Occipital lobe (tissue), 2 donors: ENCODE measurements around the gene SLC41A1. TPM values are rescaled to one million over a fixed set of nuclear protein-coding genes. Genes with fewer than 3 reads are reported as not detected.

Experiments used
- DNase-seq: peaks from one replicate; lab custom pipeline; 2025; lab: John Stamatoyannopoulos, UW
- total RNA-seq: library from RNA; depleted of rRNA; stranded (reverse); fragments of >200 nt; gene quantifications from one replicate; pipeline ENCODE4 v1.2.3, GENCODE V29; 2014

Gene SLC41A1
- total RNA-seq, 1 donor from 2014 or later, result 11.2 TPM

DNA sequence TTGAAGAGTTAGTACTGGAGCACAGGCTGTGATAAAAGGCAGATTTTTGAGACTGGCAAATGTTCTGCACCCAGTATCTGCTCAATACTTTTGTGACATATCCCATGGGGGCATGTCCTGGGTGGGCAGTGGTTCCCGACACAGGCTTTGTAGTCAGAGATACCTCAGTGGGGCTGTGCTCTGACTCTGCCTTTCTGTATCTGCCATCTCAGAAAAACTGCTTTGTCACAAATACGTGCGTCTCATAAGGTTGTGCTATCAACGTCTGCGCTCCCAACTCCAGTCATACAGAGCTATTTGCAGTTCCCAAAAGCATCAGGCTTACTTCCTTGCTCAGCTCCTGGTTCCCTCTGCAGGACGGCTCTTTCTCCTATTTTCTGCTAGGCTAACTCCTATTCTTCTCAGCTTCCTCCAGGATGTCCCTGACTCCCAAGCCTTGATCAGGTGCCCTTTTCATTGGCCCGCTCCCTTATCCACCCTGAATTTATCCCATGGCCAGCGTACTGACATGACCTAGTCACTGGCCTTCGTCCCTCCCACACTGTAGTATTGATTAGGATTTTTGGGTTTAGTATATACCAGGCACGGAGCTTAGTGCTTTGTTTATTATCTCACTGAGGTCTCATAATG, 25.6 kb downstream of the SLC41A1 start:
- no peak for DNase-seq

DNA sequence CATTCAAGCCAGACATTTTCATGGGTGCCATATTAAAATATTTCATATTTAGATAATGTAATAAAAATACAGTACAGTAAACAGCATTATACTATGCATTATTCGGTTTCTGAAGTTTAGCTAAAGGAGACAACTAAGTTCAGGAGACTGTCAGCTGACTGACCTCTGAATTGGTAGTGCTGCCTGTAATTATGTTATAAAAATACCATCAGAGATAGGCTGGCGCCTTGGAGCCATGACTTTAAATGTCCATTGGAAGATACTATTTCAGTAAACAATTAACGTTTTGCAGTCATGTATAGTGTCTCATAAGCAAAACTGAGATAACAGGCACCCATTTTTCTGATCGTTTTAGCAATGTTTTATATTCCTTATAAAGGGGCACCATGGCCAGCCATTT, 26.4 kb downstream of the SLC41A1 start:
- no peak for DNase-seq

DNA sequence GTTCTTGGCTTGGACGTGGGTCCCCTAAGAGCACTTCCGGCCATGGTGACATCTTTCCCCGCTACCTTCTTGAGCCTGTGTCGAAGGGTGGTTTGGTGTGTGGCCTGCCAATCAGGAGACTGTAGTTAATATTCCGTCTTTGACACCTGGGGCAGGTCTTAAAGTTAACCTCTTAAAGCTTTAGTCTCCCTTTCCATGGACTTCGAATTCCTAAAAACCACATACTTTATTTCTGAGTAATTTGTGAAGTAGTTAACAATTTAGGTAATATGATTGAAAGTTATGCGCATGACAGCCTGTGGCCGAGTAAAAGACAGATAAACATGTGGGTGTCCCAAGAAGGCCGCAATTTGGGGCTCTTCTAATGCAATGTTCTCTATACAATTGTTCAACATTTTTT, 27.6 kb downstream of the SLC41A1 start:
- DNase-seq, result no peak

DNA sequence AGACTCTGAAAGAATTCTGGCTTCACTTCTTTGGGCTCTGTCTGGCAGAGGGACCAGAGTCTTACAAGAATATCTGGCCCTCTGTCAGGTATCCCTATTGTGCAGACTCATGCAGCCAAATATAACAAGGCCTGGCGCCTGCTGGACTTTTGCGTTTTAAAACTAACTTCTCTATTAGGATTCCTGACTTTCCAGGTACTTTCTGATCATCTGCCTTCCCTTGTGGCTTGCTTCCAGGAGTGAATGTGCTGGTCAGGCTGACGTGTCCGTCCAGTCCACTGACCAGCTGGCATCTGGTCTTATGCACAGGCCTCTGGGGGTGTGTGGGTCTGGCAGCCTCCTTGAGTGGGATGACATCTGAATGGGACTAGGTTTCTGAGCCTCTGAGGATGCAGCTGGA, 29.1 kb downstream of the SLC41A1 start:
- DNase-seq, result no peak

DNA sequence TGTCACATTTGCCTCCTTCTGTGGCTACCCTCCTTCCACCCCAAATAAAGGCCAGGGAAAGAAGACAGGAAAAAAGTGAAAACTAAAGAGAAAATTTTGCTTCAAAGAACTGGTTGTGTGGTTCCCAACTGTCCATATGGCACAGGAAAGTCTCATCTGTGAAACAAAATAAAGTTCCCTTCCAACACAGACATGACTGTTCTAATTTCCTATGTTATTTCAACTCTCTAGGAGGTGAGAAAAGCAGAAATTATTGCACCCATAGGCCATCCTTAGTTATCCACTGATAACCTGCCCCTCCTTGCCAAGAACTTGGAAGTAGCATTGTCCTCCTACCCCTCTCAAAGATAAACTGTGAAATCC, 29.6 kb downstream of the SLC41A1 start:
- no peak for DNase-seq

DNA sequence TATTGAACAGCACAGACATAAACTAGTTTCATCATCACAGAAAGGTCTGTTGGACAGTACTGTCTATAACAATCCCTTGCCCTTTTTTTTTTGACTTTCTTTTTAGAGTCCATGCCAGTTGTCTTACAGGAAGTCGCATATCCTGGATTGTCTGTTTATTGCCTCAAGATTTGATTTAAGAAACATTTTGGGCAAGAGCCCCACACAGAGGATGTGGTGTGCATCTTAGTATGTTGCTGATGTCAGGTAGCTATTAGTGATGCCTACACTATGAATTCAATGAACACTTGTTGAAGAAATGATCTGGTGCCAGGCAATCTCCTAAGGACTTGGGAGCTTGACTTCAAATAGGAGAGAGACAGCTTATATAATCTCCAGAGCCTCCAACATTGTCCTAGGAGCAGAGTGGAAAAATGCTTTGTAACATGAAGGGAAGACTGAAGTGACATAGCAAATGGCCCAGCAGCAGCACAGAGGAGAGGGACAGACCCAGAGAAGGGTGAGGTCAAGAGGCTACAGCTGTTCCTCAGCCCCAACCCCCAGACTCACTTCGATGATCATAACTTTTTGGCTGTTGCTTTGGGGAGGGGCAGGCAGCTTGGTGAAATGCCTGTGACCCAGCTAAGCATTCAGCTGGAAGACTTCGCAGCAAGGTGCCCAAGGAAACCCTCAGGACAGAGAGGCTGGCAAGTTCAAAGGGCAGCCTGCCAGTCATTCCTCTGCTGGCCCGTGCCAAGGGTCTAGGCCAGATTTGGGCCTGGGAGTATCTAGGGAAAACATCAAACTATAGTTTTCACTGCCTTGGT, 30.2 kb downstream of the SLC41A1 start:
- no peak for DNase-seq

DNA sequence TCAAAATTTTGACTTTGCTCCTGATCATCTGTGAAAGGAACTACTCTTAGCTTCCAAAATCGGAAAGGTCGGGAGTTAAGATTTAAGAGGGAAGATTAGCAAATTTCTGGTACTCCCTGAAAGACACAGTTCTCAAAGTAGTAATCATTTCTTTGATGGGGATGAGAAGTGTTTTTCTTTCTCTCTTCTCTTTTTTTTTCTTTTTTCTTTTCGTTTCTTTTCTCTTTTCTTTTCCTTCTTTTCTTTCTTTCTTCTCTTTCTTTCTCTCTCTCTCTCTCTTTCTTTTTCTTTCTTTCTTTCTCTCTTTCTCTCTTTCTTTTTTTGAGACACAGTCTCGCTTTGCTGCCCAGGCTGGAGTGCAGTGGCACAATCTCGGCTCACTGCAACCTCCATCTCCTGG, 32.7 kb downstream of the SLC41A1 start:
- no peak for DNase-seq

DNA sequence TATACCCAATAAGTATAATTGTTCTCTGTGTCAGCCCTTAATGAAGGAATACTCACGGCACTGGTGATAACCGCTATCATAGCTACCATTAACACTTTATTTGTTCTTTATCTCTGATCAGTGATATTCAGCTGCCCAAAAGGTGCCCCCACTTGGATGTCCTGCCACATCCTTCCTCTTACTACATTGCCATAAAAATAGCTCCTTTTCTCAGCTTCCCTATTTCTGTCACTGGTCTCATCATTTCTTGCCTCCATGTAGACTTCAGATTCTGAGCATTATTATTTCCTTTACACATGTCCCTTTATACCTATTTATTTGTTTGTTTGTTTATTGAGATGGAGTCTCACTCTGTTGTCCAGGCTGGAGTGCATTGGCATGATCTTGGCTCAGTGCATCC, 35.0 kb downstream of the SLC41A1 start:
- DNase-seq, result no peak

DNA sequence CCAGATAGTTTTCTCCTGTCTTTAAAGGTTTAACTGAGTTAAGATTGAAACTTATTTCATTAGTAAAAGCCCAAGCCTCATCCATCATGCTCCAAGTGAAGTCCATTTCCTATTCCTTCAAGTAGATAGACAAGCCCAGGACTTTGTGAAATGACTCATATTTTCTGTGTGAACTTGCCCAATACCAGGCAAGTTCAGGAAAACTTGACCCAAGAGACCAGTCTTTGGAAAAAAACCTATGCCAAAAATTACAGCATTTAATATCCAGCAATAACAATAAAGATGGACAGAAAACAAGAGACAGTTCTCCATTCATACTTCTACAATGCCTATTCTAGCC, 37.3 kb downstream of the SLC41A1 start:
- no peak for DNase-seq

DNA sequence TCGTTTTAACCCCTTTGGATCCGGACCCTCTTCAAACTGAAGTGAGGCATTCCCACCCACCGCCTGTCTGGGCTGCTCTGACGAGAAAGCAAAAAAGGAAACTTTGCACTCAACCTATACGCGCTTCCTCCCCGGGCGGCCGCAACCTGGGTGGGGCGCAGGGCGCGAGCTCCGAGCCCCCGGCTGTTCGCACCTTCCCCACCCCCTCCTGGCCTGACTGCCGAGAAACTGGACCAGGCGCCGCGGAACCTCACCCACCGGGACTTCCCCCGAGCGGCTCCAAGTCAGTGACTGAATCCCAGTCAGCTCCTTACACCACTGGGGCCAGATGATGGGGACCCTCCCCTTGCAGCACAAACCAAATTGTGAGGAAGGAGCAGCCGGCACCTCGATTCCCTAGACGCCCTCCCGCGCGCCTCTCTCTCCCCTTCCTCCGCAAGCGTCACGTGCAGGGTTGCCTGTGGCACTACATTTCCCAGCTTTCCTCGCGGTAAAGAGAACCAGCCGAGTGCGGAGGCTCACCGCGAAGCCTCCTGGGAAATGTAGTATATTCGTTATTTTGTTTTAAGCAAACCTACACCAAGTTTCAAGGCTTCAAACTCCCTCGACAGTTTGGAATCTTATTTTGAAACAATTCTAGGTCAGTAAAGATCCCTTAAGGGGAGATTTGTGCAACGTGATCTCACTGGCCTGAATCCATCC, 37.8 kb downstream of the SLC41A1 start, which contains the start of gene RAB29:
Gene RAB29 (minus strand): TSS at position 468 of the 702 bp plus-strand sequence. CDS start 526 bp downstream, outside the sequence.
- DNase-seq, result peak; percentile 83

DNA sequence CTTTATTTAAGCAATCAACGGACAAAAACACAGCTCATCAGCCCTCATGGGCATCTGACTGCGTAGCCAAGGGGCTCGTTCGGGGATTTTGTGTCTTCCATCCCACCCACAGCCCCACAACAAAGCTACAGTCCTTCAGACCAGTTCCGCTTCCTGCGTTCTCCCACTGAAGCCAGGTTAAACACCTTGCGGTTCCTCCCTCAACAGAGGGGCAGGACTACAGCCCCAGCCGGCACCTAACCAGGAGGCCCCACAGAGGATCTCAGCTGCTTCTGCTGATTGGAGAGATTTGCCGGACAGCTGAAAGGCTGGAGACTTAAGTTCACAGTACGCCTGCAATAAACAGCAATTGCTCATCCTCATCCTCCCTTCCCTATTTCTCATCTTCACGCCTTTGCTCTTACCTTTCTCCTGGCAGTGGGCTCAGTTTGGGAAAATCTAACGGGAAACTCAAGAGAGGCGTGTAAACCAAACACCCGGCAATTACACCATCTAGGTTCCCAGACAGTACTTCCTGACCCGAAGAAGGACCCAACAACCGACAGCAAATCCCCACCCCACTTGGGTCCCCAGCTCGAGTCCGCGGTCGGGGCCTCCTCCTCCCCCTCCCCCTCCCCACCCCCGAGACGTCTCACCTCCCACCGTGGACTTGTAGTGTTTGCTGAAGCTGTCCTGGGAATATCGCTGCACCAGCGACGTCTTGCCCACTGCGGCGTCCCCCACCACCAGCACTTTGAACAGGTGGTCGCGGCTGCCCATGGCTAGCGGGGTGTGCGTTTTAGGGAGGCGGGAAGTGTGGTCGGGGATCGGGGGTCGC, 38.6 kb downstream of the SLC41A1 start:
- DNase-seq, result no peak

DNA sequence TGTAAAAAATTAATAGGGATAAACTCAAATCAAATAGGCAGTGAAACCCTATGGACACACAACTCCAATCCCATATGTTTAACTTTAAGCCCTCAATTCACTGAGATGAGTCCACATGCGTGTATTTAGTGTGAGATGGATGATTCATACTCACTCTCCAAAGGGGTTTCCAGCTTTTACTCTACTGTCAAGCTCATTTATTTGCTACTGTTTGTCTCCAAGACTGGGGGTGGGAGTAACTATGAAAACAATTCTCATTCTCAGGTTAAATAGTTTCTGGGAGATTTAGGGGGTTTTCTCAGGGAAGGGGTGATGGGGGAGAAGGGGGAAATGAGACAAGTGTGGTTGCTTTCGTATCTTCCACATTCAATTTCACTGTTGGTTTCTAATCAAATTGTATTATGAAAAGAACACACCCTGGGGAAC, 40.4 kb downstream of the SLC41A1 start:
- no peak for DNase-seq

DNA sequence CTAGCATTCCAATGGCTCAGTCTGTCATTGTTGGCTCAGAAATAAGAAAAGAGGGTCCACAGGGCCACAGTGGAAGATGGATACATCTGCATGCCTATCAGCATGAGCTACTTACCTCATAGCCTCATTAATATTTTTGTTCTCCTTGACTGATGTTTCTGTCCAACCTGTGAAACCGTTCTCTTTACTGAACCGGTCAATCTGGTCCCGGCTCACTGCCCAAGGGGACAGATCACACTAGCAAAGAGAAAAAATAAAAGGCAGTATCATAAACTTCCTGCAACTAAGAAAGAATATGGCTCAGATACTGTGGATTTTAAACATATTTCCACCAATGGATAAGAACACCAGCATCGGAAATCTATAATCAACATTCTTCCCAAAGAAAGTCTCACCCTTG, 42.4 kb downstream of the SLC41A1 start:
- no peak for DNase-seq

DNA sequence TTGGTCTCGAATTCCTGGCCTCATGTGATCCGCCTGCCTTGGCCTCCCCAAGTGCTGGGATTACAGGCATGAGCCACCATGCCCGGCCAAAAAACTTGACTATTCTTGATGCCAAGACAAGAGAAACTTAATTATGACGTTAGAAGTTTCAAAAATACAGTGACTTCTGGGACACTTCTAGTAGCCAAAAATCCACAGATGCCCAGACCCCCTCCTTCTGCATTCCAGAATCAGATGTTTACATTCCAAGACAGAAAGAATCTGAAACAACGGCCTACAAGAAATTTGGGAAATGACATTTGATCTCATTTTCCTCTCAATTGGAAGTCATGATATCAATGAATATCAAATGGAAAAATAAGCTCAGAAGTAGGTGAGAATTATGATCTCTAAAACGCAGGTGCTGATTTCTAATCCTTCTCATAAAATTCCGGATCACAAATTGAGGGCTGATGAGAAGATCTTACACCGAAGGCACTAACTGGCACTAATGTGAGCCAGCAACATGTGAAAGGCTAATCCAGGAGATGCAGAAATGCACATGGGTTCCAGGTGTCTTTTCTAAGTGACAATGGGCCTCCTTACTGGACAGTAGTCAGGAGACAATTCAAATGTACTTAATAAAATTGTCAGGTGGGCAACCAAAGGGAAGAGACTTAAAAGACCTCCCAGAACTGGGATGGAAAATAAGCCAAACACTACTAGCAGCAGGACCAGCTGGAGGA, 43.2 kb downstream of the SLC41A1 start:
- no peak for DNase-seq

DNA sequence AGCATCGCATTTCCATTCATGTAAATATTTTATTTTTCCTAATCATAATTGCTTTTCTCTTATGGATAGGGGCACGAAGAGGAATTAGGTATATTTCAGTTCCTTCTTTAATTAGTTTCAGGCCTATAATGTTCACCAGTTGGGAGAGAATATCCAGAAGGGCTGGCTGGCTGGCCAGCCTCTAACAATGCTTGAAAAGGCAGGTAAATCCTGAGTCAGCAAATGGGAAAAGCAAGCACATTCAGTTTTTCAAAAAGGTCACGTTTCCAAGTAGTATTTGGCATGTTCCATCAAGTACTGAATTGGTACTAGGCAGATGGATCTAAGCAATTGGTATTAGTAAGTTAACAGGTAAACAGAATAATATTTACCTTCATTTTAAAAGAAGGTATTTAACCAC, 45.8 kb downstream of the SLC41A1 start:
- DNase-seq, result no peak

DNA sequence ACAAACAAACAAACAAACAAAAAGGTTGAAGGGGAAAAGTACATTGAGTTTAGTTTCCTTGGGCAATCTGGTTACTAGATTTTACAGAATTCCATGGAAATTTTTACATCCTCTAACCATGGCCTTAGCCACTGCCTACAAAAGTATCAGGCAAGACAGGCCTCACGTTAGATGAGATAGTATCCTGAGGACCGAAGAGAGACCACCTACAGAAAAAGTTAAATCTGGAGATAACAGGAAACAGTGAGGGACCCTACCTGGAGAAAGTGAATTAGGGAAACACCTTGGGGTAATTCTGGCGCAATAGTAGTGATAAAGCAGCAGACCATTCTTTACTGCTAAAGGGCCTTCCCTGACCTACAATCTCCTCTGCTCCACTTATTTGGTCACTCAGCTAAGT, 46.4 kb downstream of the SLC41A1 start:
- no peak for DNase-seq

DNA sequence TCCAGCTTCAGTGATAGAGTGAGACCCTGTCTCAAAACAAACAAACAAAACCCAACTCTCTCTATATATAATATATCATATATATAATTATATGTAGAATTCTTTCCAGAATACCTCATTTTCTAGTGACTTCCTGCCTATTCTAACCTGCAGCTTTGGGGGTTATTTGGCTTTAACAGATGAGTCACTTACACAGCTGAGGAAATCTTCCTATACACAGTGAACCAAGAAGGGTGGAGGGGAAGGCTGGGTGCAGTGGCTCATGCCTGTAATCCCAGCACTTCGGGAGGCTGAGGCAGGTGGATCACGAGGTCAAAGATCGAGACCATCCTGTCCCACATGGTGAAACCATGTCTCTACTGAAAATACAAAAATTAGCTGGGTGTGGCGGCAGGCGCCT, 47.0 kb downstream of the SLC41A1 start:
- DNase-seq, result no peak

DNA sequence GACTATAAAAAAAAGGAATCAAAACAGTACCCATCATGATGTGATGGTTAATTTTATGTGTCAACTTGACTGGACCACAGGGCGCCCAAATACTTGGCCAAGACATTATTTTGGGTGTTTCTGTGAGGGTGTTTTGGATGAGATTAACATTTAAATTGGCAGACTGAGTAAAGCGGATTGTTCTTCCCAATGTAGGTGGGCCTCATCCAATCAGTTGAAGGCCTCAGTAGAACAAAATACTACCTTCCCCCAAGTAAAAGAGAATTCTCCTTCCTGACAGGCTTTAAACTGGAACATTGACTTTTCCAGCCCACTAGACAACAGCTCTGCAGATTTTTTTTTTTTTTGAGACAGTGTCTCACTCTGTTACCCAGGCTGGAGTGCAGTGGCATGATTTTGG, 48.4 kb downstream of the SLC41A1 start:
- DNase-seq, result no peak

DNA sequence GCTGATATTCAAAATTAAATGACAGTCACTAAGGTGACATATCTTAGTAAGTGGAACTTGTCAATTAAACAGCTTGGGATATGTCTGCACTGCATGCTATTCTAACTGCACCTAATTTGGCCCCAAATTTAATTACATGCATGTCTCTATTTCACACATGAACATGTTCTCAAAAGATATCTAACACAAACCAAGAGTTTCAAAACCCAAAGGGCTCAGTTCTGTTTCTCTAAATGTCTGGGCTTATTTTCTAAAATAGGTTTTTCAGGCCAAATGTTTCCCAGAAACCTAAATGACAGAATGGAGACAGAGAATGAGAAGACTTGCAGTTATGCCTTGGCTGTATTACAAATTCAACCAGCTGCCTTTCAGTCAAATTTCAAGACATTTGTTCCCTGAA, 49.0 kb downstream of the SLC41A1 start:
- DNase-seq, result no peak

DNA sequence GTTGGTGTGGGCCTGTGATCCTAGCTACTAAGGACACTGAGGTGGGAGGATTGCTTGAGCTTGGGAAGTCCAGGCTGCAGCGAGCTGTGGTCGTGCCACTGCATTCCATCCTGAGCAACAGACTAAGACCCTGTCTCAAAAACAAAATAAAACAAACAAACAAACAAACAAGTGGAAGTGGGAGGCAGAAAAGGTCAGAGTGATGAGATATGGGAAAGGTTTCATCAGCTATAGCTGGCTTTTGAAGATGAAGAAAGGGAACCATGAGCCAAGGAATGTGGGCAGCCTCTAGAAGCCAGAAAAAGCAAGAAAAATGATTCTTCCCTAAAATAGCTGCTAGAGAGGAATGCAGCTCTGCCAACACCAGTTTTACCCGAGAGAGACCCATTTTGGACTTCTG, 52.4 kb downstream of the SLC41A1 start:
- DNase-seq, result no peak

DNA sequence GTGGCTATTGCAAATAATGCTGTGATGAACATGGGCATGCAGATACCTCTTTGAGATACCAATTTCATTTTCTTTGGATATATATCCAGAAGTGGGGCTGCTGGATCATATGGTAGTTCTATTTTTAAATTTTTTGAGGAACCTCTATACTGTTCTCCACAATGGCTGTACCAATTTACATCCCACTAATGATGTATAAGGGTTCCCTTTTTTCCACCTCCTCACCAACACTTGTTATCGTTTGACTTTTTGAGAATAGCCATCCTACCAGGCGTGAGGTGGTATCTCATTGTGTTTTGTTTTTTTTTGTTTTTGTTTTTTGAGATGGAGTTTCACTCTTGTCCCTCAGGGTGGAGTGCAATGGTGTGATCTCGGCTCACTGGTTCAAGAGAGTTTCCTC, 56.4 kb downstream of the SLC41A1 start:
- no peak for DNase-seq
